ENCODE measurements around the gene MPND. TPM values are rescaled to one million over a fixed set of nuclear protein-coding genes. Genes with fewer than 3 reads are reported as not detected.
"Not testable (repeated sequence)": the region's sequence is repeated elsewhere in the genome, so short reads cannot be mapped to it uniquely, and the experiment has no call there.

The MPND gene
- total RNA-seq, 1 donor from 2014 or later: 6.3 TPM

DNA sequence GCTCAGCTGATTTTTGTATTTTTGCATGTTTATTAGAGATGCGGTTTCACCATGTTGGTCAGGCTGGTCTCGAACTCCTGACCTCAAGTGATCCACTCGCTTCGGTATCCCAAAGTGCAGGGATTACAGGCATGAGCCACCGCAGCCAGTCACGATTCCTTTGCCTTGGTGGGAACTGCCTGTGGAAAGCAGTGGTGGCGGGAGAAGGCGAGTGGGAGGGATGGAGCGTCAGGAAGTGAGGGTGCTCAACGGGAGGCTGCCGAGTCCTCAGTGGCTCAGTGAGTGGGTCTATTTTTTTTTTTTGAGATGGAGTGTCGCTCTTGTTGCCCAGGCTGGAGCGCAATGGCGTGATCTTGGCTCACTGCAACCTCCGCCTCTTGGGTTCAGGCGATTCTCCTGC is 5.9 kb downstream of the MPND start:
- not testable (repeated sequence) for DNase-seq (ENCODE audit: low spot score)

- no peak for DNase-seq (ENCODE audit: low spot score)
Observed at GRCh38 chr19:4350111-4350510, 6.7 kb downstream of the MPND start.

- DNase-seq (ENCODE audit: low spot score): no peak
Observed at GRCh38 chr19:4350726-4351125, 7.4 kb downstream of the MPND start.

GRCh38 chr19:4352701-4353121 is 9.3 kb downstream of the MPND start:
- DNase-seq (ENCODE audit: low spot score): peak; percentile 53

DNA sequence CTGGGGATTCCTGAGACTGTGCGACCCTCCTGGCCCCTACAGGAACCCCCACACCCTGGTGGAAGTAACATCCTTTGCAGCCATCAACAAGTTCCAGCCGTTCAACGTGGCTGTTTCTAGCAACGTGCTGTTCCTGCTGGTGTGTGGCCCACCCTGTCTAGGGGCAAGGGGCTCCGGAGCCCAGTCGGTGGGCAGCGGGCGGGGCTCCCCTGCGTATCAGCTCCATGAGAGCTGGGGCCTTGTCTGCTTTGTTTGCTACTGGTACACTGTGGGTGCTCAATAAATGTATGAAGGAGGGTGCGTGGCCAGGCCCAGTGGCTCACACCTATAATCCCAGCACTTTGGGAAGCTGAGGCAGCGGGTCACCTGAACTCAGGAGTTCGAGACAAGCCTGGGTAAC is 10.9 kb downstream of the MPND start:
- DNase-seq (ENCODE audit: low spot score): no peak

DNA sequence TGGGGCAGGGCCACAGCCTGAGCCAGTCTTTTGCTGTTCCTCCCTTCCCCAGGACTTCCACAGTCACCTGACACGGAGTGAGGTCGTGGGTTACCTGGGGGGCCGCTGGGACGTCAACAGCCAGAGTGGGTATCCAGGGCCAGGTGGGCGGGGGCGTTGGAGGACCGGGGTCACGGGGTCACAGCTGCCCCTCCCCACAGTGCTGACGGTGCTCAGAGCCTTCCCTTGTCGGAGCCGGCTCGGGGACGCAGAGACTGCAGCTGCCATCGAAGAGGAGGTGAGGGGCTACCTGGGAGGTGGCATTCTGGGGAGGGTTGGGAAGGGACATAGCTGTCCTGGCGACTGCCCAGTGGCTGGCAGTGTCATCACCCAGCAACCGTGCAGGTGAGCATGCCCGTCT is 11.5 kb downstream of the MPND start:
- DNase-seq (ENCODE audit: low spot score): no peak

- no peak for DNase-seq (ENCODE audit: low spot score)
Observed at GRCh38 chr19:4357095-4357797, 13.9 kb downstream of the MPND start.

DNA sequence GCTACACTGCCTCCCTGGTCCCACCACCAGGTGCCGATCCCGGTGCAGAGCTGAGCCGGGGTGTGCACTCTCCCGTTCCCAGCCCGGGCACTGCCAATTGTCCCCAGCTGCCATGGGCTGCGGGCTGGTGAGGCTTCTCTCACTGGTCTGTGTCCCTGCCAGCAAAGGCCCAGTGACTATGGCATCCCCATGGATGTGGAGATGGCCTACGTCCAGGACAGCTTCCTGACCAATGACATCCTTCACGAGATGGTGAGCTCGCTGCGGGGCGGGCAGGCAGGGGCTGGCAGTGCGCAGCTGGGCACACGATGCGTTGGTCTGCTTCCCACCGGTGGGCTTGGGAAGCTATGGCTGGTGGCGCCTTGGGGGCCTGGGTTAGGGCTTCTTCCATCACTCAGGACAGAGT is 14.6 kb downstream of the MPND start:
- DNase-seq (ENCODE audit: low spot score): no peak

DNA sequence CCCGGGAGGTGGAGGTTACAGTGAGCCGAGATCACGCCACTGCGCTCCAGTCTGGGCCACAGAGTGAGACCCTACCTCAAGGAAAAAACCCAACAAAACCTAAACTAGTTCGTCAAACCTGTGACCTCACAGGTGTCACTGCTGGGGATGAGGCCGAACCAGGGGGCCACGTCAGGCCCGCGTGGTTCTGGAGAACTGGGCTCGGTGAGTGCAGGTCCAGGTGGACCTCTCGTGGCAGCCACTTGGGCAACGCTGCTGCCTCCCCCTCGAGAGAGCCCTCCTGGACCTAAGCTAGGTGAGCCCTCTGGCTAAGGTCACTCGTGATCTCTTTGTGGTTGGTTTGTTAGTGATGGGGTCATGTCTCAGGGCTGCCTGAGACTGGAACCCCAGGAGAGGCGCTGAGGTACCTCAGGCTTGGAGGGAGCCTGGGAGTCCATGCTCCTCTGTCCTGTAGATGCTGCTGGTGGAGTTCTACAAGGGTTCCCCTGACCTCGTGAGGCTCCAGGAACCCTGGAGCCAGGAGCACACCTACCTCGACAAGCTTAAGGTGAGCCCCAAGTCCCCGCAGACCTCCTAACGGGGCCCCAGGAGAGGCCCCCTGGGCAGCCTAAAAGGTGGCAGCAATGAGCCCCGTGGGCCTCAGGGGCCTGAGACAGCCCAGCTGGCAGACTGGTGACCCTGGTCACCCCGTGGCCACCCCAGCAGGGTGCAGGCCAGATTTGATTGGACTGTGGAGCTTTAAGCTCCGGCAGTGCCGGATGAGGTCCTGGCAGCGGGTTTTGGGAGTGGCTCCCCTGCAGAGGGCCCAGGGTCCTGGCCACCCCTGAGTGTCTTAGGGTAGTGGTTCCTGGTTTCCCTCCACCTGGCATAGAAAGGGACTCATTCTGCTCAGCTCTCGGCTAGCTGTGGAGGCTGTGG is 15.6 kb downstream of the MPND start:
- DNase-seq (ENCODE audit: low spot score): no peak

GRCh38 chr19:4359627-4360000 is 16.3 kb downstream of the MPND start:
- DNase-seq (ENCODE audit: low spot score): no peak

DNA sequence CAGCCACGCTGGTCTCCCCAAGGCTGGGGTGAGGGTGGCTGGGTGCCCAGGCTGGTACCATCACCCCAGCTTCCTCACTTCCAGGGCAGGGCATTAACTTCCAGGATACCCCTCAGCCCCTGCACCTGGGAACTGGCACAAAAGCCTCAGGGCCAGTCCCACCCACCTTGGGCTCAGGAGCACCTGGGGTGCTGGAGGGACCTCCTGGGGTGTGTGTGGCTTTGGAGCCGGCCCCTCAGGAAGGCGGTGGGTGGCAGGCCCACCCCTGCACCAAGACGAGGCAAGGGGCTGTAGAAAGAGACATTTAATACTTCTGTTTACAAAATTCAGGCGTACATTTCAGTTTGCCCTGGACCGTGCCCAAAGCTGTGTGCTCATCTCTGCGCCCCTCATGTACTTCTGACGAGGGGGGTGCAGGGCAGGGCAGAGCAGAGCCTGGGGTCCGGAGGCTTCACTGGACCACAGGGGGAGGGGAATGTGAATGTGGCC is 16.8 kb downstream of the MPND start:
- DNase-seq (ENCODE audit: low spot score): no peak

GRCh38 chr19:4360641-4361151 is 17.3 kb downstream of the MPND start:
- DNase-seq (ENCODE audit: low spot score): no peak

DNA sequence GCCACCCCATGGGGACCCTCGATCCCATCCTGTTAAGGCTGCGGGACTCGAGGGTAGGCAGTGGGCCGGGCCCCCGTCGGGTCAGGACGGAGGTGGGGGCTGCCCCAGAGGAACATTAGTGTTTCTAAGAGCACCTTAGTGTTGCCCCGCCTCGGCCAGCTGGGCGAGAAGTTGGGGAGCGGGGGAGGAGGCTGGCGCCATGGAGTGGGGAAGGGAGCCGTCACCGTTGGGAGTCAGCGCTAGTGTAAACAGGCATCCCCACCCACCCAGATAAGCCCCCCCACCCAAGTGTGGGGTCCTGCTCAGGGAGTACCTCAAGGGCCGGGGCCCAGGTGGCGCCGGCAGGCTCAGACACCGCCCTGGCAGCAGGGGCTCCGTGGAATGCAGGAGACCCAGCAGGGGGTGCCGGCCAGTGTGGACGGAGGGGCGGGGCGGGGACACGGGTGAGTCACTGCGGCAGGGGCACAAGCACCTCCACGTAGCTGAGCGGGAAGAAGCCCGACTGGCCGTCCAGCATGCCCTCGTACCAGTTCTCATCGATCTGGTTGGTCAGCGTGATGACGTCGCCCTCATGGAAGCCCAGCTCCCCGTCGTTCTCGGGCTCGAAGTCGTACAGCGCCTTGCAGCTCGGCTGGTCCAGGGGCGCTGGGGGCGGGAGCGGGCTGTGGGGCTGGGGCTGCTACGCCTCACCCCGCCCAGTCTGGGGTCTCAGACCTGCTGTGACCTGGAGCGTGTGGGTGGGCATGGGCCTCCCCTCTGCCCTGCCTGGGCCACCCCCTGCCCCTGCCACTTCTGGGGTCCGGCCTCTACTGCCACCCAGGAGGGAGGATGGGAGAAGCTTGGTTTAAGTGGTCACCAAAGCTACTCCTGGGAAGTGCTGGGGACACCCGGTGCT is 18.0 kb downstream of the MPND start:
- no peak for DNase-seq (ENCODE audit: low spot score)

GRCh38 chr19:4362101-4362828 is 18.9 kb downstream of the MPND start:
- no peak for DNase-seq (ENCODE audit: low spot score)

- no peak for DNase-seq (ENCODE audit: low spot score)
Observed at GRCh38 chr19:4362831-4363545, 19.6 kb downstream of the MPND start.

DNA sequence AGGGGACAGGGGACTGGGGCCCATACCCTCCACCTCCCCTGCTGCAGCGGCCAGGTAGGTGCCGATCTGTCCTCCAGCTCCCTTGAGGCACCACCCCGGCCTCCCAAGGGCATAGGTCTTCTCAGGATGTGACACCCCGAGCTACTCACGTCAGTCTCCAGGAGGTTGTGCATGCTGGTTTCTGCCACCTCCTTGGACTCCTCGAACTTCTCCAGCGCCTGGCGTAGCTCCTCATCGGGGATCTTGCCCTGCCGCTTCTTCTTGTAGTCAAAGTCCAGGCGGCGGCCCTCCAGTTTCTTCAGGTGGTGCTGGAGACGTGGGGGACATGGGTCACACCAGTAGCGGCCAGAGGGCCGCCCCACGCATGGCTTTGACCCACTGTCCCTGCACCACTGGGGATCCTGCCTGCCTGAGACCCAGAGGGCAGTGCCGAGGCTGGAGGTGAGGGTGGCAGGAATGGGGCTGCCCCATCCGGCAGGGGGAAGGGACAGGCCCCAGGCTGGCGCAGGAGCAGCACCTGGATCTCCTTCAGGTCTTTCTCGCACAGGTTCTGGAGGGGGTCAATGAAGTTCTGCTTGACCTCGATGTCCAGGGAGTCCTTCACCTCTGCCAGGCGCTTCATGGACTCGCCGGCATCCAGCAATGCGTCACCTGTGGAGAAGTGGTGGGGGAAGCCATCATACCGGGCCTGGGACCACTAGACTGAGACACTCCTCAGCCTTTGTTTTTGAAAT is 20.4 kb downstream of the MPND start:
- no peak for DNase-seq (ENCODE audit: low spot score)

DNA sequence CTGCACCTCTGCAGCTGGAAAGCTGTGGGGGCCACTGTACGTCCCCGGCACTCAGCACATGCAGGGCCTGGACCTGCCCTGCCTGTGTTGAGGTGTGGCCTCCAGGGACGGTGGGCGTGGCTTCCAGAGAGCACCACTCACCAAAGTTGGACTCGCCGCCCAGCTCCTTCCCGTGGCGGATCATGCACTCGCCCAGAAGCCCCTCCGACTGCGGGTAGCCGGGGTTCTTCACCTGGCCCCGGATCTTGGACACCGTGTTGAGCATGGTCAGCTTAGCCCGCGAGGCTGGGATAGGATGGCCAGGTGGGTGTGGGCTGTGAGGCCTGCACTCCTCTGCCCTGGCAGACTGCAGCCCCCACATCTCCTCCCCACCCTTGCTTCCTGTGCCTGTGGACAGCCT is 22.0 kb downstream of the MPND start:
- DNase-seq (ENCODE audit: low spot score): no peak

GRCh38 chr19:4365791-4366665 is 22.7 kb downstream of the MPND start:
- no peak for DNase-seq (ENCODE audit: low spot score)

Data from umbilical cord (tissue), 2 donors.